Breast epithelium (tissue), 3 donors: ENCODE measurements around the gene ZSCAN5C.
"Not testable (repeated sequence)": the region's sequence is repeated elsewhere in the genome, so short reads cannot be mapped to it uniquely, and the experiment has no call there.

Experiments
- POLR2AphosphoS5 ChIP-seq, 3 donors: sonication (generic); formaldehyde crosslinking; IDR thresholded peaks; one replicate each; pipeline ENCODE4 v1.6.1; 2017; ENCODE audit warnings: antibody characterized with exemption in 3 of 3
- TF ChIP-seq, protein P1 (sequence below), 3 donors: fragments of 450-650 bp; IDR thresholded peaks; one replicate each; pipeline ENCODE4 v1.5.1; 2016 to 2017; ENCODE audit warnings: antibody characterized with exemption in 3 of 3, mild to moderate bottlenecking in 3 of 3, moderate library complexity in 3 of 3

DNA sequence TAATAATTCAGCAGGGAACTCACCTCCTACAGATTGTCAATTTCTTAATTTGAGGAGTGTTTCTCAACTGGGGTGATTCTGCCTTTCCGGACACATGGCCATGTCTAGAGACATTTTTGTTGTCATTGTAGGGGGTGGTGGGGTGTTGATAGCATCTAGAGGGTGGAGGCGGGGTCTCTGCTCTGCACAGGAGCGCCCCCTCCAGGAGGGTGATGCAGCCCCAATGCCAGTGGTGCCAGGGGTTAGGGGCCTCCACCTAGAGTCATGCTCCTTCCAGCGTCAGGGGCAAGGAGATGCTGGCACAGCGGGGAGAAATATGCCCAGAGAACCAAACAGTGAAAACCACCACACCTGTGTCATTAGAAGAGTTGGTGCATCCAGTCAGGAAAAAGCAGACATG lies 5.5 kb downstream of the ZSCAN5C start:
- not testable (repeated sequence) for TF ChIP-seq POLR2AphosphoS5 (IDR thresholded peaks at IDR 0.05)
- TF ChIP-seq, protein P1, sequence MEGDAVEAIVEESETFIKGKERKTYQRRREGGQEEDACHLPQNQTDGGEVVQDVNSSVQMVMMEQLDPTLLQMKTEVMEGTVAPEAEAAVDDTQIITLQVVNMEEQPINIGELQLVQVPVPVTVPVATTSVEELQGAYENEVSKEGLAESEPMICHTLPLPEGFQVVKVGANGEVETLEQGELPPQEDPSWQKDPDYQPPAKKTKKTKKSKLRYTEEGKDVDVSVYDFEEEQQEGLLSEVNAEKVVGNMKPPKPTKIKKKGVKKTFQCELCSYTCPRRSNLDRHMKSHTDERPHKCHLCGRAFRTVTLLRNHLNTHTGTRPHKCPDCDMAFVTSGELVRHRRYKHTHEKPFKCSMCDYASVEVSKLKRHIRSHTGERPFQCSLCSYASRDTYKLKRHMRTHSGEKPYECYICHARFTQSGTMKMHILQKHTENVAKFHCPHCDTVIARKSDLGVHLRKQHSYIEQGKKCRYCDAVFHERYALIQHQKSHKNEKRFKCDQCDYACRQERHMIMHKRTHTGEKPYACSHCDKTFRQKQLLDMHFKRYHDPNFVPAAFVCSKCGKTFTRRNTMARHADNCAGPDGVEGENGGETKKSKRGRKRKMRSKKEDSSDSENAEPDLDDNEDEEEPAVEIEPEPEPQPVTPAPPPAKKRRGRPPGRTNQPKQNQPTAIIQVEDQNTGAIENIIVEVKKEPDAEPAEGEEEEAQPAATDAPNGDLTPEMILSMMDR (IDR thresholded peaks at IDR 0.05) = not testable (repeated sequence)
